Islet of Langerhans (tissue), 1 donor: ENCODE measurements around the gene MEP1B.
A peak's percentile ranks its signal among the peaks of the same experiment; 100 is the strongest.
"Not testable (repeated sequence)": the region's sequence is repeated elsewhere in the genome, so short reads cannot be mapped to it uniquely, and the experiment has no call there.

ENCODE experiments used
- FAIRE-seq: peaks from one replicate; lab custom pipeline; 2011; peaks lifted over from hg19 to GRCh38; lab: Jason Lieb, UNC

Gene MEP1B

GRCh38 chr18:32189790-32190189, at the start of gene MEP1B:
TSS of gene MEP1B (plus strand) at chr18:32190039. CDS start at chr18:32190071, 32 bp downstream.
- no peak for FAIRE-seq

GRCh38 chr18:32148185-32148870, 41.5 kb upstream of the MEP1B start:
- FAIRE-seq: peak; percentile 51

GRCh38 chr18:32152705-32153448, 37.0 kb upstream of the MEP1B start:
- FAIRE-seq: no peak

- FAIRE-seq: no peak
Observed at GRCh38 chr18:32156855-32157254, 33.0 kb upstream of the MEP1B start.

- no peak for FAIRE-seq
Observed at GRCh38 chr18:32157580-32157979, 32.3 kb upstream of the MEP1B start.

GRCh38 chr18:32158108-32158624, 31.7 kb upstream of the MEP1B start:
- FAIRE-seq: no peak

- FAIRE-seq: not testable (repeated sequence)
Observed at GRCh38 chr18:32158631-32159030, 31.2 kb upstream of the MEP1B start.

GRCh38 chr18:32160547-32160946, 29.3 kb upstream of the MEP1B start:
- FAIRE-seq: no peak

GRCh38 chr18:32167980-32168730, 21.7 kb upstream of the MEP1B start:
- FAIRE-seq: no peak

GRCh38 chr18:32173654-32174053, 16.2 kb upstream of the MEP1B start:
- peak; percentile 76 for FAIRE-seq

GRCh38 chr18:32174719-32175118, 15.1 kb upstream of the MEP1B start:
- no peak for FAIRE-seq

- FAIRE-seq: peak; percentile 100
Observed at GRCh38 chr18:32175265-32175664, 14.6 kb upstream of the MEP1B start.

- not testable (repeated sequence) for FAIRE-seq
Observed at GRCh38 chr18:32176745-32177144, 13.1 kb upstream of the MEP1B start.

GRCh38 chr18:32177530-32177929, 12.3 kb upstream of the MEP1B start:
- FAIRE-seq: peak; percentile 96

- FAIRE-seq: no peak
Observed at GRCh38 chr18:32183503-32183902, 6.3 kb upstream of the MEP1B start.

- FAIRE-seq: no peak
Observed at GRCh38 chr18:32190209-32190608, 370 bp downstream of the MEP1B start.

GRCh38 chr18:32195881-32196815, 6.3 kb downstream of the MEP1B start:
- no peak for FAIRE-seq

GRCh38 chr18:32200766-32201165, 10.9 kb downstream of the MEP1B start:
- FAIRE-seq: no peak

- FAIRE-seq: no peak
Observed at GRCh38 chr18:32201948-32202672, 12.3 kb downstream of the MEP1B start.

GRCh38 chr18:32208023-32208422, 18.2 kb downstream of the MEP1B start:
- peak; percentile 78 for FAIRE-seq

GRCh38 chr18:32208577-32208976, 18.7 kb downstream of the MEP1B start:
- no peak for FAIRE-seq
